HG02884 (cell line): Measurements from ENCODE around the gene SMDT1.

Experiments
- ATAC-seq: cut with Tn5 transposase; IDR thresholded peaks from one replicate; pipeline ENCODE4 v1.9.1; 2021; ENCODE audit warnings: mild to moderate bottlenecking, moderate library complexity; ENCODE audit not compliant: unreplicated experiment

The SMDT1 gene, protein sequence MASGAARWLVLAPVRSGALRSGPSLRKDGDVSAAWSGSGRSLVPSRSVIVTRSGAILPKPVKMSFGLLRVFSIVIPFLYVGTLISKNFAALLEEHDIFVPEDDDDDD

GRCh38 chr22:42079319-42080251 is at the start of gene SMDT1:
Gene SMDT1, plus strand, starts transcription at chr22:42079700. Its CDS starts 69 bp downstream, at chr22:42079769.
- peak; percentile 72 for ATAC-seq

DNA sequence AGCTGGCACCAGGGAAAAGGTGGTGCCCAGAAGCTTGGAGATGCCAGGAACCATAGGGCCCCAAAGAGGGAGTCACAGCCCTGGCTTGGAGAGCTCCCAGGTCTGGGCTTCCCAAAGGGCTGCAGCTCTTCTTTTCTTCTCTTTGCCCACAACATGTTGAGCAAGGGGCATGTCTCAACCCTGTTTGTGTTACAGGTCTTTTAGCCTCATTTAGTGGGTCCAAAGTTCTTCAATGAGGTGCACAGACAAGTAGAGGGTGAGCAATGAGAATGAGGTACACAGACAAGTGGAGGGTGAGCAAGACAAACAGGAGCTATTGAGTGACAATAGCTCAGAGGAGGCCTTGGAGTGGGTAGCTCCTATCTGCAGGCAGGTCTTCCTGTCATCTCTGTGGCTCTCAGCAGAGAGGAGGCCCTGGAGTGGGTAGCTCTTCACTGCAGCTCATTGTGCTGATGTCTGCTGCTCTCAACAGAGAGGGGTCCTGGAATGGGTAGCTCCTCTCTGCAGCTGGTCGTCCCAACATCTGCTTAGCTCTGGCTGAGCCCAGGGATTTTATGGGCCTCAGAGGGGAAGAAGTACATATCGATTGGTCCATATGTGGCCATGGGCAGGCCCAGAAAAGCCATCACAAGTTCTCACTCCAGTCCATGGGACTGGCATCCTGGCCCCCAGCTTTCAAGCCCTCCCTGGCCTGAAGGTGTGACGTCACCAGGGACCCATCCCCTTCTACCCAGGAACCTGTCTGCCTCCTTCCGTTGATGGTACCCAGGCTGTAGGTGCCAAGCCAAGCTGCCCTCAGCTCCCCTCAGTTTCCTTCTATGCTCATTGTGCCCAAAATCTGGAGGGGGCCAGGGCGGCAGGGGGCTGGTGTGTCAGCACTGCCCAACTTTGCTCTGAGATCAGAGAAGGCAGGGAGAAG is 46.0 kb upstream of the SMDT1 start:
- no peak for ATAC-seq

DNA sequence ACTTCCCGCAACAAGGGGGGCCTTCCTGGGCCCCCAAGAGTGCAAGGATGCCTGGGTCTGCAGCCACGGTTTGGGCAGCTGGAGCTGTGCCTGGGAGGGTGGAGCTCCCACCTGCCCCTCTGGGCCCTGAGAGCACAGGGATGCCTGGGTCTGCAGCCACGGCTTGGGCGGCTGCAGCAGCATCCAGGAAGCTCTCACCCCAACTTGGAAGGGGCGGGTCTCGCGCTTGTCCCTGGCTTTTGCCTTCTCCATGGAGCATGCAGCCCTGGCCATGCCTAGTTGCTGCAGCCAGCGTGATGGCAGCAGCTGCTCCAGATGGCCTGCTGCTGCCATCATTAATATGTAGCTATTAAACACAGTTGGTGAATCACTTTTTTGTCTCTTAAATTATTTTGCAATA is 44.2 kb upstream of the SMDT1 start:
- ATAC-seq = no peak

- no peak for ATAC-seq
Observed at GRCh38 chr22:42039271-42039670, 40.2 kb upstream of the SMDT1 start.

DNA sequence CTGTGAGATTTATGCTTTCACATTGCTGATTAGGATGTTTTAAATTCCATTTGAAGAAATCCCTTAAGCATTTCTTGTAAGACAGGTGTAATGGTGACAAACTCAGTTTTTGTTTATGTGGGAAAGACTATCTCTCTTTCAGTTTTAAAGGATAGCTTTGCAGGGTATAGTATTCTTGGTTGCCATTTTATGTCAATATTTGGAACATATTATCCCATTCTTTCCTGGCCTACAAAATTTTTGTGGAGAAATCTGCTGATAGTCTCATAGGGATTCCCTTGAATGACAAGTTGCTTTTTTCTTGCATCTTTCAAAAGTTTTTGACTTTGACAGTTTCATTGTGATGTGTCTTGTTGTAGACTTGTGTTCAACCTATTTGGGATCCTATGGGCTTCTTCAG is 37.7 kb upstream of the SMDT1 start:
- no peak for ATAC-seq

DNA sequence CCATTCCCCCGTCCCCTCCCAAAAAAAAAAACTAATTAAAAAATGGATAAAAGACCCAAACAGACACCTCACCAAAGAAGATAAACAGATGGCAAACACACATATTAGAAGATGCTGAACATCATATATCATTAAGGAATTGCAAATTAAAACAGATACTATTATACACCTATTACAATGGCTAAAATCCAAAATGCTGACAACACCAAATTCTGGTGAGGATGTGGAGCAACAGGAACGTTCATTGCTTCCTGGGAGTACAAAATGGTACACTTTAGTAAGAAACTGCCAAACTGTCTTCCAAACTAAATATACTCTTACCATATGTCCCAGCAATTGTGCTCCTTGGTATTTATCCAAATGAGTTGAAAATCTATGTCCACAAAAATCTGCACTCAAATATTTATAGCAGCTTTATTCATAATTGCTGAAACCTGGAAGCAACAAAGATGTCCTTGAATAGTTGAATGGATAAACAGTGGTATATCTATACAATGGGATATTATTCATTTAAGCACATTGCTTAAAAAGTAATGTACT is 28.8 kb upstream of the SMDT1 start:
- ATAC-seq = no peak

GRCh38 chr22:42052765-42053164 is 26.7 kb upstream of the SMDT1 start:
- ATAC-seq = no peak

GRCh38 chr22:42056757-42057511 is 22.6 kb upstream of the SMDT1 start:
- ATAC-seq = no peak

DNA sequence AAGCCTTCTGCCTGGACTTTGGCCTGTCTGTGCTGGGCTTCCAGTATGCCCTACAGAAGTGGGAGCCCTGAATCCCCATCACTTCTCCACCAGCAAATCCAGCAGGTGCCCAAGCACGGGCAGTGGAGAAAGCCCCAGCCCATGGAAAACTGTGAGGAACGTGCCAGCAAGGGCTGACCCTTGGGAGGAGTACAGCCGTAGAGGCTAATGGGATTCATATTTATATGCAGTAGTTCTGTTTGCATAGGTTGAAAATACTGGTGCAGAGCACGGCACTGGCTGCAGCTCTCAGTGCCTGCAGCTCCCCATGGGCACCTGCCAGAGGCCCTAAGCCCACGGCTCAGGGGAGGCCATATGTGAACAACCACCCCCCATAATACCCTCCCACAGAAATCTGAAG is 19.0 kb upstream of the SMDT1 start:
- ATAC-seq = no peak

- ATAC-seq = no peak
Observed at GRCh38 chr22:42061041-42061440, 18.5 kb upstream of the SMDT1 start.

DNA sequence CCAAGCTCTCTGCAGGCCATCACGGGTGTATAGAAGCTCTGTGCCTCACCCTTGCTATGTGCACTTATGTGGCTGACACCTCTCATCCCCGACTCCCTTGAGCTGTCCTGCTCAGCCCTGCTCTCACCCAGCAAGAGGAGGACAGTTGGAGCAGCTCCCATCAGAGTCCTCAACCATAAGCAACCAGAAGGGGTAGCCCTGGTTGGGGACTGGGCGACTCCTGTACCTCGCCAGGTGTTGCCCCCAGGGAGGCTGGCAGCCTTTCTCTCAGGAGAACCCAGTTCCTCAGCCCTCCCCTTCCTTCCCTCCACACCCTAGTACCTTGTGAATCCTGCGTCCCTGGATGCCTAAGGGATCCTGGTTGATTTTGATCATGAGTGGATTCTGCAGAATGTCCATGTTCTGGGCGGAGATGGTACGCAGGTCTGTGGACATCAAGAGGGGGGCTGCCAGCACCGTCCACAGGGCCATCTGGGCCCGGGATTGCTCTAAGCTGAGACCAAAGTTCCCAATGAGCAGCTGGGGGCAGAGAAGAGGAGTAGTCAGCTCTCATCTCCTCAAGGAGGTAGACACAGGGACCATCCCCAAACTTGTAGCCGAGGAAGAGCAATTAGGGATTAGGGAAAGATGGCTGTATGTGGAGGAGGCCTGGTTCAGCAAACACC is 16.9 kb upstream of the SMDT1 start:
- no peak for ATAC-seq

- no peak for ATAC-seq
Observed at GRCh38 chr22:42064629-42065028, 14.9 kb upstream of the SMDT1 start.

- ATAC-seq = no peak
Observed at GRCh38 chr22:42065438-42066125, 13.9 kb upstream of the SMDT1 start.

GRCh38 chr22:42066126-42066761 is 13.3 kb upstream of the SMDT1 start:
- ATAC-seq = no peak

DNA sequence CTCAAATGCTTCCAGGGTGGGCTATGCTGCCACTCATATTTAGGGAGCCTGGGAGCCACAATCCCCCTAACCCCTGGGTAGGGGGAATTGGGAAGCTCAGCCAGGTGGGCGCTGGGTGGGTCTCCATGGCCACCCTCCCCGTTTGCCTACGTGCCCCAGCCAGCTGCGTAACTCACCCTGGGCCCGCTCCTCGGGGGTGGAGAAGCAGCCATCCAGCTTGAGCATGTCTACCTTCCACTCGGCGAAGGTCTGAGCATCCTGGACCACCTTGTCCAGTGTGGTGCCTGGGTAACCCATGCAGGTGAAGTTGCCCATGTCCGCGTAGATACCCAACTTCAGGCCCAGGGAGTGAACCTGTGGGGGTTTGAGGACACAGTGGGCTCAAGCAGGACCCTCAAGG is 12.6 kb upstream of the SMDT1 start:
- ATAC-seq = no peak

- no peak for ATAC-seq
Observed at GRCh38 chr22:42067671-42068251, 11.7 kb upstream of the SMDT1 start.

DNA sequence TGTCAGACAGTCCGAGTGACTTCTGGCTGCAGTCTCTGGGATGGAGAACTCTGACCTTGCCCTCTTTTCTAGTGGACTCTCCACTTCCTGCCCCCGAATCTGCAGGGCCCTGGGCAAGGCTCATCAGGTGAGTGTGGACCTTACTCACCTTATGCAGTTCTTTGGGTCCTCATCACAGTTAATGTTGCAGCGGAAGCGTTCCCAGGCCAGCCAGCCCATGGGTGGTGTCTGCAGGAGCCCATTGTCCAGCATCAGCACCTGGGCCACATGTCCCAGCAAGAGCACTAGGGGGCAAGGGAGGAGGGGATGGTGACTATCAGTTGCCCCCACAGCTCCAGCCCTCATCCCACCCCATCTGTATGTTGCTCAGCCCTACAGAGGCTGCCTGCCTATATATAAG is 11.2 kb upstream of the SMDT1 start:
- ATAC-seq = no peak

DNA sequence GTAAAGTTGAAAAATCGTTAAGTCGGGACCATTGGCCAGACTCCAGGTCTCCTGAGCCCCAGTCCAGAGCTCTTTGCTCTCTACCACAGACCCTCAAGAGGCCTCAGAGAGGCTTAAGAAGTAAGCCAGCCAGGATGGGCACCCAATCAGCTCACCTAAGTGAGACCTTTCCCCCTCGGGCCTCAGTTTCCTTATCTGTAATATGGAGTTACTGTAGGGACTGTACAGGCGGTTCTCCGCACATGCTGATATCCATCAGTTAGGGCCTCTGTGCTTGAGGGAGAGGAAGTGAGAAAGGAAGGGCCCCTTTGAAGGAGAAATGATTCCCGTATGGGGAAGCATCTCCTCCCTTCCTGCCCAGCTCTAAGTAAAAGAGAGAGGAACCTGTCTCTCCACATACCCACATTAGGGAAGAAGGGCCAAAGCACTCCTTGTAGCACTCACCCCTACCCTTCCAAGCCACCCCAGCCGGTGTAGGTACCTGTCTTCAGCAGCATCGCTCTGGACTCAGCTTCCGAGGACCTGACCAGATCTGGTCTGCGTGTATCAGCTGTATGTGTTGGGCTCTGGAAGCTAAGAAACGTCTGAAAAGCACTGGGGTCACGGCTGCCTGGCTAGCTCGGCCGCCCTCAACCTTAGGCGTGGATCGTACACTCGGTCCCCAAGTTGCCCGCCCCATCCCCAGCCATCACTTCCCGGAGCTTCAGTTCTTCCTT is 9.5 kb upstream of the SMDT1 start:
- peak; percentile 11 for ATAC-seq
